GM23338 (cell line): ENCODE results near the gene MYOM1. TPM values are rescaled to one million over a fixed set of nuclear protein-coding genes. Genes with fewer than 3 reads are reported as not detected.

Experiments used
- ATAC-seq: fragments of 200-7000 bp; cut with Tn5 transposase; 3 replicates; pipeline ENCODE4 v1.9.1; 2020
- DNase-seq: peaks from one replicate; pipeline ENCODE4 v3.0.0-alpha.2; 2015; ENCODE audit warnings: low spot score
- H2AFZ ChIP-seq: fragments of 200-600 bp; sonication (generic); 2 replicates; pipeline ENCODE4 v1.8.0; 2016; ENCODE audit warnings: antibody characterized with exemption, mild to moderate bottlenecking, moderate library complexity
- H3F3A ChIP-seq: fragments of 200-600 bp; sonication (generic); replicated peaks from 2 replicates; pipeline ENCODE4 v1.8.0; 2017; ENCODE audit warnings: antibody characterized with exemption, mixed run types, low read depth
- H3K27ac ChIP-seq: fragments of 200-600 bp; sonication (generic); 2 replicates; pipeline ENCODE4 v1.6.1; 2016; ENCODE audit warnings: low read depth
- H3K27me3 ChIP-seq: fragments of 200-600 bp; sonication (generic); 2 replicates; pipeline ENCODE4 v1.8.0; 2016; ENCODE audit warnings: mild to moderate bottlenecking, mixed run types, moderate library complexity; ENCODE audit not compliant: insufficient read depth
- H3K36me3 ChIP-seq: fragments of 200-600 bp; sonication (generic); 2 replicates; pipeline ENCODE4 v1.8.0; 2016; ENCODE audit warnings: mild to moderate bottlenecking; ENCODE audit not compliant: insufficient read depth
- H3K4me1 ChIP-seq: fragments of 200-600 bp; sonication (generic); 2 replicates; pipeline ENCODE4 v1.8.0; 2016; ENCODE audit warnings: mild to moderate bottlenecking, moderate library complexity; ENCODE audit not compliant: insufficient read depth
- H3K4me2 ChIP-seq: fragments of 200-600 bp; sonication (generic); 2 replicates; pipeline ENCODE4 v1.7.1; 2017; ENCODE audit warnings: mixed run types
- H3K4me3 ChIP-seq: fragments of 200-600 bp; sonication (generic); 2 replicates; pipeline ENCODE4 v1.6.1; 2016; ENCODE audit warnings: mixed run types
- H3K79me2 ChIP-seq: fragments of 200-600 bp; sonication (generic); replicated peaks from 2 replicates; pipeline ENCODE4 v1.8.0; 2017; ENCODE audit warnings: mild to moderate bottlenecking; ENCODE audit not compliant: insufficient read depth
- H3K9me2 ChIP-seq: fragments of 200-600 bp; sonication (generic); 2 replicates; pipeline ENCODE4 v1.8.0; 2017; ENCODE audit not compliant: insufficient read depth
- H4K20me1 ChIP-seq: fragments of 200-600 bp; sonication (generic); replicated peaks from 2 replicates; pipeline ENCODE4 v1.8.0; 2017; ENCODE audit warnings: mild to moderate bottlenecking; ENCODE audit not compliant: insufficient read depth
- H3K27ac Mint-ChIP-seq: 2 replicates; pipeline ENCODE4 v1.8.0; 2020; ENCODE audit warnings: inconsistent platforms, mild to moderate bottlenecking, moderate library complexity, mixed read lengths
- H3K27me3 Mint-ChIP-seq: 3 replicates; pipeline ENCODE4 v1.8.0; 2022; ENCODE audit warnings: low read depth, mild to moderate bottlenecking, moderate library complexity, mixed read lengths, inconsistent platforms; ENCODE audit not compliant: insufficient read depth, poor library complexity
- H3K36me3 Mint-ChIP-seq: 3 replicates; pipeline ENCODE4 v1.8.0; 2021; ENCODE audit warnings: low read depth, mild to moderate bottlenecking, inconsistent platforms, moderate library complexity, mixed read lengths
- H3K4me1 Mint-ChIP-seq: 3 replicates; pipeline ENCODE4 v1.8.0; 2020; ENCODE audit warnings: mild to moderate bottlenecking, inconsistent platforms, mixed read lengths
- H3K4me3 Mint-ChIP-seq: 3 replicates; pipeline ENCODE4 v1.8.0; 2021; ENCODE audit warnings: moderate library complexity, mild to moderate bottlenecking, inconsistent platforms, mixed read lengths
- H3K9me3 Mint-ChIP-seq: 3 replicates; pipeline ENCODE4 v1.8.0; 2020; ENCODE audit warnings: moderate library complexity, mild to moderate bottlenecking, inconsistent platforms, mixed read lengths
- CREB1 ChIP-seq: fragments of 250-450 bp; sonication (Bioruptor Pico); IDR thresholded peaks from 2 replicates; pipeline ENCODE4 v1.5.0; 2020; ENCODE audit warnings: low read depth, mild to moderate bottlenecking, moderate library complexity
- EZH2 ChIP-seq: fragments of 200-600 bp; sonication (generic); IDR thresholded peaks from one replicate; pipeline ENCODE4 v1.8.0; 2017; ENCODE audit warnings: antibody characterized with exemption, mild to moderate bottlenecking, low read depth; ENCODE audit not compliant: unreplicated experiment
- EZH2phosphoT487 ChIP-seq: fragments of 200-600 bp; sonication (generic); IDR thresholded peaks from one replicate; pipeline ENCODE4 v1.8.1; 2018; ENCODE audit warnings: antibody characterized with exemption; ENCODE audit not compliant: unreplicated experiment
- JUNB ChIP-seq: IDR thresholded peaks from one replicate; pipeline ENCODE4 v1.6.1; 2016; ENCODE audit warnings: antibody characterized with exemption; ENCODE audit not compliant: unreplicated experiment
- NANOG ChIP-seq: IDR thresholded peaks from 2 replicates; pipeline ENCODE4 v1.6.1; 2016; ENCODE audit warnings: antibody characterized with exemption, borderline replicate concordance
- POLR2AphosphoS5 ChIP-seq: IDR thresholded peaks from 2 replicates; pipeline ENCODE4 v1.6.1; 2016; ENCODE audit warnings: antibody characterized with exemption, low read depth
- STAT1 ChIP-seq: IDR thresholded peaks from one replicate; pipeline ENCODE4 v1.6.1; 2016; ENCODE audit warnings: antibody characterized with exemption; ENCODE audit not compliant: unreplicated experiment
- ZNF114 ChIP-seq: fragments of 250-450 bp; sonication (Bioruptor Pico); IDR thresholded peaks from 2 replicates; pipeline ENCODE4 v1.5.0; 2020; ENCODE audit warnings: mild to moderate bottlenecking, moderate library complexity
- ZNF331 ChIP-seq: fragments of 250-450 bp; sonication (Bioruptor Pico); IDR thresholded peaks from 2 replicates; pipeline ENCODE4 v1.5.0; 2020; ENCODE audit warnings: low read depth, mild to moderate bottlenecking, moderate library complexity
- polyA plus RNA-seq: library from polyadenylated mRNA; unstranded; fragments of >200 nt; fragmentation: Nextera tagmentation; extraction: Ambion mirVana; gene quantifications from 2 replicates; pipeline ENCODE4 v1.2.1, GENCODE V29; 2016
- total RNA-seq: library from RNA; depleted of rRNA; stranded (reverse); fragments of >200 nt; shearing (Covaris generic); gene quantifications from 2 replicates; pipeline ENCODE4 v1.2.3, GENCODE V29; 2014
- TF ChIP-seq, protein P1 (sequence below): IDR thresholded peaks from 2 replicates; pipeline ENCODE4 v1.6.1; 2016; ENCODE audit warnings: antibody characterized with exemption
- TF ChIP-seq, protein P2 (sequence below), 2 experiments: fragments of 200-600 bp in 1 of 2; sonication (generic) in 1 of 2; conservative IDR thresholded peaks; 2 replicates each; pipeline versions ENCODE4 v1.5.1 to v1.6.1; 2016 to 2017; ENCODE audit warnings: antibody characterized with exemption in 2 of 2, low read depth in 2 of 2, mild to moderate bottlenecking in 2 of 2, moderate library complexity in 1 of 2
- TF ChIP-seq, protein P3 (sequence below): IDR thresholded peaks from one replicate; pipeline ENCODE4 v1.6.1; 2018; ENCODE audit warnings: antibody characterized with exemption; ENCODE audit not compliant: unreplicated experiment

Gene MYOM1
- total and polyA plus RNA-seq, 2 experiments from 2014 or later = 0.27 to 0.38 TPM

DNA sequence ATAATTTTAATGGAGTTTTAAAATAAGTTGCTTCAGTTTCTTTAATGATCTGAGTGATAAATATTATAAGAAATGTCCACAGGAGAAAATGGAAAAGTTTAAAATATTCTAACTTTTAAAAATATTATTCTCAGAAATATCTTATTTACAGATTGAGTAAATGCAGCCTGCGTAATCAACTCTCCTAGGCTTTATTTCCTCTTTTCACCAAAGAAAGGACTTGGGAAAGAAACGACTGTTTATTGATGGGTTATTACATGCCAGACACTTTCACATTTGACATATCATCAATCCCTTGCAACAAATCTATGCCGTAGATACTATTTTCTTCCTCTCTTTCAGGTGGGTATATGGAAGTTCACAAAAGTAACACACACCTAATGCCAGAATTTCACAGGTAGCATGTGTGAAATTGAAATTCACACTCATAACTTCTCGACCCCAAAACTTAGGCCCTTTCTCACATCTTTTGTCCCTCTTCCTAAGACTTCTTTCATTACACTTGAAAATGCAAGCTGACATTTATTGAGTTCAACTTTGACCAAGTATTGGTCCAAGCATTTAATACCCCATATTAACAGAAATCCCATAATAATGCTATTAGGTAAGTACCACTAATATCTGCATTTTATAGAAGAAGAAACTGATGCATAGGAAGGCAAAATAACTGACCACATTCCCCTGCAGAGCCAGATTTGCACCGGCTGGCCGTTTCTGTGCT, 49.2 kb downstream of the MYOM1 start:
- Mint-ChIP-seq H3K27ac (no peak overlapping the region), H3K9me3 (no peaks in the 10 kb centered on the region), H3K4me1 (no peaks in the 10 kb centered on the region), H3K36me3 (no peaks in the 10 kb centered on the region), H3K27me3 (peaks cover 4% of the 10 kb centered on the region), H3K4me3 (no peak overlapping the region)
- H3K36me3 ChIP-seq = no peaks in the 10 kb centered on the region
- H4K20me1 ChIP-seq = no peaks in the 10 kb centered on the region
- H3F3A ChIP-seq = no peaks in the 10 kb centered on the region
- H3K27me3 ChIP-seq = no peaks in the 10 kb centered on the region
- H3K27ac ChIP-seq = no peak overlapping the region
- DNase-seq (no peak), ATAC-seq (no peak)
- no peak overlapping the region for H3K4me3 ChIP-seq
- H3K79me2 ChIP-seq = no peaks in the 10 kb centered on the region
- H2AFZ ChIP-seq = peak overlapping the region; percentile 35; the same call in 1 of the 2 replicates
- no peak overlapping the region for H3K4me2 ChIP-seq
- H3K9me2 ChIP-seq = no peaks in the 10 kb centered on the region
- TF ChIP-seq, protein P1, sequence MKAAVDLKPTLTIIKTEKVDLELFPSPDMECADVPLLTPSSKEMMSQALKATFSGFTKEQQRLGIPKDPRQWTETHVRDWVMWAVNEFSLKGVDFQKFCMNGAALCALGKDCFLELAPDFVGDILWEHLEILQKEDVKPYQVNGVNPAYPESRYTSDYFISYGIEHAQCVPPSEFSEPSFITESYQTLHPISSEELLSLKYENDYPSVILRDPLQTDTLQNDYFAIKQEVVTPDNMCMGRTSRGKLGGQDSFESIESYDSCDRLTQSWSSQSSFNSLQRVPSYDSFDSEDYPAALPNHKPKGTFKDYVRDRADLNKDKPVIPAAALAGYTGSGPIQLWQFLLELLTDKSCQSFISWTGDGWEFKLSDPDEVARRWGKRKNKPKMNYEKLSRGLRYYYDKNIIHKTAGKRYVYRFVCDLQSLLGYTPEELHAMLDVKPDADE = no peak
- TF ChIP-seq STAT1 = no peak
- TF ChIP-seq CREB1 (CRISPR knock-in tag) = no peak
- TF ChIP-seq EZH2 = no peak
- no peak for TF ChIP-seq ZNF331
- TF ChIP-seq POLR2AphosphoS5 = no peak
- no peak for TF ChIP-seq ZNF114 (CRISPR knock-in tag)
- TF ChIP-seq EZH2phosphoT487 = no peak
- TF ChIP-seq JUNB = no peak
- H3K4me1 ChIP-seq = no peaks in the 10 kb centered on the region

DNA sequence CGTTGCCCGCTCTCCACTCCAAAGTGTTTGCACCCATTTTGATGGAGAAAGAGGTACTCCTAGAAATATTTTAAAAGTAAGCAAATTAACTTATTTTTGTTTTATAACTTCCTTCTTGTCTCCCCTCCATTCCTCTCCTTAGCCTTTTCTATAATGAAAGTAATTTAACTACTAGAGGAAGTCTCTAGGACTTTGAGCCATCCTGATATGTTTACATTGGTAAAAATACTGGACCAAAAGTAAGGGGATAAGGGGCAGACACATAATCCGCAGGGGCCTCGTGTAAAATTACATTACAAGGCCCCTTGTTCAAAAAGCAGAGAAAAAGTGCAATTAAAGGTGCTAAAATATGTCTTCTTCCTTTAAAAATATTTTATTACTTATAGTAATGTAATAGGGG, 55.4 kb downstream of the MYOM1 start:
- DNase-seq (no peak), ATAC-seq (no peak)
- Mint-ChIP-seq H3K9me3 (no peaks in the 10 kb centered on the region), H3K27ac (no peak overlapping the region), H3K36me3 (no peaks in the 10 kb centered on the region), H3K4me1 (no peaks in the 10 kb centered on the region), H3K4me3 (no peak overlapping the region), H3K27me3 (peaks cover 1% of the 10 kb centered on the region)
- Histone ChIP-seq H3K4me1 (no peaks in the 10 kb centered on the region), H2AFZ (no peak overlapping the region), H4K20me1 (no peaks in the 10 kb centered on the region), H3K79me2 (no peaks in the 10 kb centered on the region), H3K4me2 (no peak overlapping the region), H3K4me3 (no peak overlapping the region), H3K36me3 (no peaks in the 10 kb centered on the region), H3F3A (no peaks in the 10 kb centered on the region), H3K27me3 (no peaks in the 10 kb centered on the region), H3K27ac (no peak overlapping the region), H3K9me2 (no peaks in the 10 kb centered on the region)
- no peak for TF ChIP-seq STAT1
- no peak for TF ChIP-seq JUNB
- no peak for TF ChIP-seq POLR2AphosphoS5
- TF ChIP-seq, protein P2, sequence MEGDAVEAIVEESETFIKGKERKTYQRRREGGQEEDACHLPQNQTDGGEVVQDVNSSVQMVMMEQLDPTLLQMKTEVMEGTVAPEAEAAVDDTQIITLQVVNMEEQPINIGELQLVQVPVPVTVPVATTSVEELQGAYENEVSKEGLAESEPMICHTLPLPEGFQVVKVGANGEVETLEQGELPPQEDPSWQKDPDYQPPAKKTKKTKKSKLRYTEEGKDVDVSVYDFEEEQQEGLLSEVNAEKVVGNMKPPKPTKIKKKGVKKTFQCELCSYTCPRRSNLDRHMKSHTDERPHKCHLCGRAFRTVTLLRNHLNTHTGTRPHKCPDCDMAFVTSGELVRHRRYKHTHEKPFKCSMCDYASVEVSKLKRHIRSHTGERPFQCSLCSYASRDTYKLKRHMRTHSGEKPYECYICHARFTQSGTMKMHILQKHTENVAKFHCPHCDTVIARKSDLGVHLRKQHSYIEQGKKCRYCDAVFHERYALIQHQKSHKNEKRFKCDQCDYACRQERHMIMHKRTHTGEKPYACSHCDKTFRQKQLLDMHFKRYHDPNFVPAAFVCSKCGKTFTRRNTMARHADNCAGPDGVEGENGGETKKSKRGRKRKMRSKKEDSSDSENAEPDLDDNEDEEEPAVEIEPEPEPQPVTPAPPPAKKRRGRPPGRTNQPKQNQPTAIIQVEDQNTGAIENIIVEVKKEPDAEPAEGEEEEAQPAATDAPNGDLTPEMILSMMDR (conservative IDR thresholded peaks at IDR 0.05; ENCODE audit: low read depth in 2 of 2) = no peak
- TF ChIP-seq ZNF114 (CRISPR knock-in tag) = no peak
- TF ChIP-seq NANOG = no peak
- TF ChIP-seq, protein P3, sequence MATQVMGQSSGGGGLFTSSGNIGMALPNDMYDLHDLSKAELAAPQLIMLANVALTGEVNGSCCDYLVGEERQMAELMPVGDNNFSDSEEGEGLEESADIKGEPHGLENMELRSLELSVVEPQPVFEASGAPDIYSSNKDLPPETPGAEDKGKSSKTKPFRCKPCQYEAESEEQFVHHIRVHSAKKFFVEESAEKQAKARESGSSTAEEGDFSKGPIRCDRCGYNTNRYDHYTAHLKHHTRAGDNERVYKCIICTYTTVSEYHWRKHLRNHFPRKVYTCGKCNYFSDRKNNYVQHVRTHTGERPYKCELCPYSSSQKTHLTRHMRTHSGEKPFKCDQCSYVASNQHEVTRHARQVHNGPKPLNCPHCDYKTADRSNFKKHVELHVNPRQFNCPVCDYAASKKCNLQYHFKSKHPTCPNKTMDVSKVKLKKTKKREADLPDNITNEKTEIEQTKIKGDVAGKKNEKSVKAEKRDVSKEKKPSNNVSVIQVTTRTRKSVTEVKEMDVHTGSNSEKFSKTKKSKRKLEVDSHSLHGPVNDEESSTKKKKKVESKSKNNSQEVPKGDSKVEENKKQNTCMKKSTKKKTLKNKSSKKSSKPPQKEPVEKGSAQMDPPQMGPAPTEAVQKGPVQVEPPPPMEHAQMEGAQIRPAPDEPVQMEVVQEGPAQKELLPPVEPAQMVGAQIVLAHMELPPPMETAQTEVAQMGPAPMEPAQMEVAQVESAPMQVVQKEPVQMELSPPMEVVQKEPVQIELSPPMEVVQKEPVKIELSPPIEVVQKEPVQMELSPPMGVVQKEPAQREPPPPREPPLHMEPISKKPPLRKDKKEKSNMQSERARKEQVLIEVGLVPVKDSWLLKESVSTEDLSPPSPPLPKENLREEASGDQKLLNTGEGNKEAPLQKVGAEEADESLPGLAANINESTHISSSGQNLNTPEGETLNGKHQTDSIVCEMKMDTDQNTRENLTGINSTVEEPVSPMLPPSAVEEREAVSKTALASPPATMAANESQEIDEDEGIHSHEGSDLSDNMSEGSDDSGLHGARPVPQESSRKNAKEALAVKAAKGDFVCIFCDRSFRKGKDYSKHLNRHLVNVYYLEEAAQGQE = no peak
- no peak for TF ChIP-seq EZH2
- TF ChIP-seq, protein P1 = no peak
